ENCODE measurements around the gene MRPS2.

GRCh38 chr9:135550344-135550918, 49.9 kb downstream of the MRPS2 start:
- TF ChIP-seq CTCF (IDR thresholded peaks at IDR 0.05) (no peak), POLR2AphosphoS5 (IDR thresholded peaks at IDR 0.05) (no peak), EP300 (IDR thresholded peaks at IDR 0.05) (no peak)

All from sigmoid colon (tissue), 4 donors.